HEK293T (cell line): Measurements from ENCODE around the gene TIRAP.

Experiments used
- ARNT ChIP-seq: fragments of 450-650 bp; IDR thresholded peaks from 2 replicates; pipeline ENCODE4 v1.6.1; 2017; ENCODE audit warnings: mild to moderate bottlenecking
- BHLHE40 ChIP-seq: fragments of 450-650 bp; IDR thresholded peaks from 2 replicates; pipeline ENCODE4 v1.6.1; 2016; ENCODE audit warnings: mild to moderate bottlenecking, moderate library complexity, borderline replicate concordance
- CTBP1 ChIP-seq: fragments of 450-650 bp; IDR thresholded peaks from 2 replicates; pipeline ENCODE4 v1.6.1; 2016; ENCODE audit warnings: borderline replicate concordance
- ELF4 ChIP-seq: fragments of 450-650 bp; IDR thresholded peaks from 2 replicates; pipeline ENCODE4 v1.6.1; 2017; ENCODE audit warnings: antibody characterized with exemption
- FOXA1 ChIP-seq: fragments of 450-650 bp; IDR thresholded peaks from 2 replicates; pipeline ENCODE4 v1.6.1; 2016; ENCODE audit warnings: mild to moderate bottlenecking
- FOXM1 ChIP-seq: fragments of 450-650 bp; IDR thresholded peaks from 2 replicates; pipeline ENCODE4 v1.6.1; 2017; ENCODE audit warnings: mild to moderate bottlenecking, borderline replicate concordance
- HDGF ChIP-seq: fragments of 450-650 bp; IDR thresholded peaks from 2 replicates; pipeline ENCODE4 v1.6.1; 2017; ENCODE audit warnings: antibody characterized with exemption, borderline replicate concordance
- L3MBTL2 ChIP-seq: fragments of 450-650 bp; conservative IDR thresholded peaks from 2 replicates; pipeline ENCODE4 v1.6.1; 2016; ENCODE audit warnings: mild to moderate bottlenecking
- LEF1 ChIP-seq: fragments of 450-650 bp; IDR thresholded peaks from 2 replicates; pipeline ENCODE4 v1.6.1; 2017; ENCODE audit warnings: mild to moderate bottlenecking, borderline replicate concordance
- SP1 ChIP-seq: fragments of 450-650 bp; IDR thresholded peaks from 2 replicates; pipeline ENCODE4 v1.6.1; 2017
- SUZ12 ChIP-seq: fragments of 450-650 bp; IDR thresholded peaks from 2 replicates; pipeline ENCODE4 v1.6.1; 2016; ENCODE audit warnings: mild to moderate bottlenecking
- TARDBP ChIP-seq: fragments of 450-650 bp; IDR thresholded peaks from 2 replicates; pipeline ENCODE4 v1.6.1; 2016

DNA sequence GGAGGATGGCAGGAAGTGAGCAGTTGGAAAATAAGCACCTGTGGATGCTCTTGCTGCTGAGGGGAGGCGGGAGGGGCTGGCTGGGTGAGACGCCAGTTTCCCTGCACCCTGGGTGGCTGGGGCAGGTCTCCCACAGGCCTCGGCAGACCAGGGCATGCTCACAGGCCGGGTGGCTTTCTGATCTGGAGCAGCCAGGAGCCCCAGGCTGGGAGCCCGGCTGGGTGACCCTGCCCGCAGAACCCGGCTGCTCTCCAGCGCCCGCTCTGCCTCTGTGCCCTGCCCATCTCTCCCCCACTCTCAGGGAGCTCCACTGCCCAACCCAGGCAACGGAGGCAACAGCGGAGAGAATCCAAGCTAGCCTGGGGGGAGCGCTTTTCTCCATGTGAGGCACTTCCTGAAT, 45.6 kb downstream of the TIRAP start:
- TF ChIP-seq SUZ12, result no peak
- TF ChIP-seq BHLHE40, result no peak
- TF ChIP-seq ELF4, result no peak
- TF ChIP-seq SP1, result no peak
- TF ChIP-seq FOXM1, result no peak
- TF ChIP-seq L3MBTL2, result no peak
- no peak for TF ChIP-seq FOXA1
- TF ChIP-seq CTBP1, result no peak
- TF ChIP-seq LEF1, result no peak
- no peak for TF ChIP-seq ARNT
- TF ChIP-seq HDGF, result no peak
- TF ChIP-seq TARDBP, result no peak
